Nephron (organoid): Measurements from ENCODE around the gene ARHGAP10.

Experiments used
- H3K27ac Mint-ChIP-seq, 3 experiments: 2 replicates each; pipeline ENCODE4 v1.8.0; 2020; ENCODE audit warnings: mixed read lengths in 3 of 3, mild to moderate bottlenecking in 2 of 3, moderate library complexity in 1 of 3
- H3K27me3 Mint-ChIP-seq: 2 replicates; pipeline ENCODE4 v1.8.0; 2021; ENCODE audit warnings: low read depth, mild to moderate bottlenecking, moderate library complexity, mixed read lengths
- H3K36me3 Mint-ChIP-seq: 2 replicates; pipeline ENCODE4 v1.8.0; 2020; ENCODE audit warnings: low read depth, mixed read lengths
- H3K4me1 Mint-ChIP-seq: 2 replicates; pipeline ENCODE4 v1.8.0; 2020; ENCODE audit warnings: mixed read lengths
- H3K4me3 Mint-ChIP-seq, 3 experiments: 2 replicates each; pipeline ENCODE4 v1.8.0; 2020; ENCODE audit warnings: mild to moderate bottlenecking in 3 of 3, mixed read lengths in 3 of 3, moderate library complexity in 2 of 3
- H3K9me3 Mint-ChIP-seq: 2 replicates; pipeline ENCODE4 v1.8.0; 2020; ENCODE audit warnings: mixed read lengths
- CTCF ChIP-seq, 3 experiments: fragments of 200-600 bp; sonication (generic); IDR thresholded peaks; one replicate each; pipeline ENCODE4 v1.5.0; 2021; ENCODE audit warnings: antibody characterized with exemption in 3 of 3; ENCODE audit not compliant: unreplicated experiment in 3 of 3

Gene ARHGAP10

DNA sequence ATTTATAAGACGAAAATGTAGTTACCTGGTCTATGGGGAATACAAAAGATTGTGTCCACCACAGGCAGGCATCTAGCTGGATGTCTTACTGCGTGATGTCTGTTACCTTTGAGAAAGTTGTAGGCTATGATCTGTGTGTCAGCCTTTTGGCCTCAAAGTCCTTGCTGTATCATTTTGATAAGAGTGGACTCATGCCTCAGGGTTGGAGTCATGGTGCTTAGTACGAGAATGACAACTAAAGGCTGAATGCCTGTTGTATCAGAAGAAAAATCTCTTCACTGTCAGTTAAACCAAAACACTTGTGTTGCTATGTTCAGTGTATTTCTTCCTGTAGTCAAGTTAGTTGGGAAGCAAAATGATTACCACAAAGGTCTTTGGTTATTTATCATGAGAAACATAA is 226.2 kb downstream of the ARHGAP10 start:
- Mint-ChIP-seq H3K27me3 (no peaks in the 10 kb centered on the region), H3K36me3 (peaks cover 23% of the 10 kb centered on the region), H3K27ac (no peak overlapping the region), H3K4me3 (no peak overlapping the region), H3K9me3 (peaks cover 3% of the 10 kb centered on the region), H3K4me1 (peaks cover 5% of the 10 kb centered on the region)
- TF ChIP-seq CTCF (IDR thresholded peaks at IDR 0.05; ENCODE audit: unreplicated experiment in 3 of 3): no peak

GRCh38 chr4:147958489-147959065 is 226.7 kb downstream of the ARHGAP10 start:
- Mint-ChIP-seq H3K4me3 (no peak overlapping the region), H3K27me3 (no peaks in the 10 kb centered on the region), H3K36me3 (peaks cover 19% of the 10 kb centered on the region), H3K27ac (no peak overlapping the region), H3K9me3 (peaks cover 3% of the 10 kb centered on the region), H3K4me1 (peaks cover 5% of the 10 kb centered on the region)
- TF ChIP-seq CTCF (IDR thresholded peaks at IDR 0.05; ENCODE audit: unreplicated experiment in 3 of 3): no peak

GRCh38 chr4:147960971-147961370 is 229.1 kb downstream of the ARHGAP10 start:
- TF ChIP-seq CTCF (IDR thresholded peaks at IDR 0.05; ENCODE audit: unreplicated experiment in 3 of 3): no peak
- peaks cover 2% of the 10 kb centered on the region for H3K27me3 Mint-ChIP-seq
- H3K4me3 Mint-ChIP-seq: no peak overlapping the region
- H3K36me3 Mint-ChIP-seq: peaks cover 18% of the 10 kb centered on the region
- peaks cover 16% of the 10 kb centered on the region for H3K4me1 Mint-ChIP-seq
- no peak overlapping the region for H3K27ac Mint-ChIP-seq
- H3K9me3 Mint-ChIP-seq: no peaks in the 10 kb centered on the region

DNA sequence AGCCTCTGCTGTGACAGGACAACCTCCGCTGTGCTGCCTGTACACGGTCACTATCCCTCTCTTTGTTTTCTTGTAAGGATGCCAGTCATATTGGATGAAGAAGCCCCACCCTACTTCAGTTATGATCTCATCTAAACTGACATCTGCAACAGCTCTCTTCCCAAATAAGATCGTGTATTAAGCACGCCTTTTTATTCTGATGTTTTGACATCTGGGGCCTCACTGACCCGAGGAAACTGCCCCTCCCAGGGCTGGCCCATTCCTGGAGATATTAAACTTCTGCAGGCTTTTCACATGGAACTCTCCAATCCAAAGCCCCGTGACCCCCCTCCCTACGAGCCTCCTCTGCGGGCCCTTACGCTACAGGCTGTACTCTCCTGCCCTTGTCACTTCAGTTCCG is 232.0 kb downstream of the ARHGAP10 start:
- TF ChIP-seq CTCF (IDR thresholded peaks at IDR 0.05; ENCODE audit: unreplicated experiment in 3 of 3): no peak
- peaks cover 4% of the 10 kb centered on the region for H3K27me3 Mint-ChIP-seq
- no peaks in the 10 kb centered on the region for H3K9me3 Mint-ChIP-seq
- H3K4me1 Mint-ChIP-seq: peaks cover 14% of the 10 kb centered on the region
- no peak overlapping the region for H3K4me3 Mint-ChIP-seq
- peak overlapping the region in 1 of 3 experiments; percentile 64 for H3K27ac Mint-ChIP-seq
- peaks cover 26% of the 10 kb centered on the region for H3K36me3 Mint-ChIP-seq

DNA sequence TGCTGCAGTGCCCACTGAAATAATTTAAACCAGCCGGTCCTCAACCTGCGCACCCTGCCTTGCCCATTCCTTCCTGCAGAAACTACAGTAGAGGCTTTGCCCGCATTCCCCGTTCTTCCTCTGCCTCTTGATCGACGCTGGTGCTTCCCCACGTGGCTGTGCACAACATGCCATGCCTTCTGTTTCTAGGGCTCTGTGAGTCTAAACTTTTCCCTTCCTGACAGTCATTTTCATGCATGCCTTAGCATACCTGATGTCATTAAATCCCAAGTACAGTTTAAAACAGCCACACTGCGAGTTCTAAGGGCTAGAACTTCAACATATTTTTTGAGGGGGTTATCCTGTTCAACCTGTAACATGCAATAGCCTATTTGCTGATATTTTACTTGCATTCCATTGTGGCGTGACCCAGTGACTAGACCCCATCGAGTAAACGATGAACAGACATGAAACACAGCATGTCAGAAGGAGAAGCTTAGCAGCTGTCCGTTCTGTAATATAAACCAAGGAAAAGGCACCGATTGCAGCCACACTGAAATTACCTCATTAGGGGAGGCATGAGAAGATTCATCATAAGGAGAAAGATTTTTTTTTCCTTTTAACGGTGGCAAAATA is 232.5 kb downstream of the ARHGAP10 start:
- TF ChIP-seq CTCF (IDR thresholded peaks at IDR 0.05; ENCODE audit: unreplicated experiment in 3 of 3): no peak
- Mint-ChIP-seq H3K9me3 (no peaks in the 10 kb centered on the region), H3K27ac (peak overlapping the region in 2 of 3 experiments; percentile 44 to 64), H3K27me3 (peaks cover 4% of the 10 kb centered on the region), H3K4me1 (peaks cover 19% of the 10 kb centered on the region), H3K36me3 (peaks cover 26% of the 10 kb centered on the region), H3K4me3 (no peak overlapping the region)

DNA sequence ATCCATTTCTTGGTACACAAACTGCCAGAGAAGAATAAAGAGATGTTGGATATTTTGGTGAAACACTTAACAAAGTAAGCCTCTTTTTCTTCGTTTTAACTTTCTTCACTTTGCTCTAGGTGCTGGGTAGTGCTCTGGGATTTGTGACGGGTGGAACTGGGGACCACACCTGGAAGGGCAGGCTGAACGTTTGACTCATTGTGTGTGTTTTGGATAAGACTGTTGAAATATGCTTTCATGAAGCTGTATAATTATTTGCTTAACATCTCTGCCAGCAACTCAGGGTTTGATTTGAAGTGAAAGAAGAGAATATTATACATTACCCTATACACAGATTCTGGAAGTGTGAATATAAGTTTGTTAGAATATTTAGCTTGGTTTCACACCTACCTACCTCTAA is 233.2 kb downstream of the ARHGAP10 start:
- H3K27me3 Mint-ChIP-seq: peaks cover 4% of the 10 kb centered on the region
- no peaks in the 10 kb centered on the region for H3K9me3 Mint-ChIP-seq
- H3K36me3 Mint-ChIP-seq: peaks cover 26% of the 10 kb centered on the region
- TF ChIP-seq CTCF (IDR thresholded peaks at IDR 0.05; ENCODE audit: unreplicated experiment in 3 of 3): no peak
- H3K4me1 Mint-ChIP-seq: peaks cover 26% of the 10 kb centered on the region
- H3K4me3 Mint-ChIP-seq: peak overlapping the region in 1 of 3 experiments; percentile 13
- peak overlapping the region in 2 of 3 experiments; percentile 14 to 67 for H3K27ac Mint-ChIP-seq
